C4-2B (cell line): ENCODE data around the gene TMSB15B.

ENCODE experiments used
- CTCF ChIP-seq: fragments of 450-650 bp; conservative IDR thresholded peaks from 2 replicates; pipeline ENCODE4 v1.5.1; 2017; ENCODE audit warnings: mild to moderate bottlenecking
- ZFX ChIP-seq: fragments of 450-650 bp; IDR thresholded peaks from 2 replicates; pipeline ENCODE4 v1.6.1; 2017

- TF ChIP-seq CTCF, result no peak
- no peak for TF ChIP-seq ZFX
Observed at GRCh38 chrX:104008831-104009230, 46.4 kb downstream of the TMSB15B start.
